ENCODE results near the gene APBA2.

APBA2 gene

GRCh38 chr15:28943146-28943545 is 57.4 kb downstream of the APBA2 start:
- no peak for TF ChIP-seq CTCF (IDR thresholded peaks at IDR 0.05; ENCODE audit: low read depth, low read length, missing control alignments)
- DNase-seq (ENCODE audit: low read depth), result no peak
- no peak overlapping the region for H3K4me3 ChIP-seq (ENCODE audit: low read depth, low read length)

- H3K4me3 ChIP-seq (ENCODE audit: low read depth, low read length), result no peak overlapping the region
- no peak for DNase-seq (ENCODE audit: low read depth)
- no peak for TF ChIP-seq CTCF (IDR thresholded peaks at IDR 0.05; ENCODE audit: low read depth, low read length, missing control alignments)
Observed at GRCh38 chr15:28943611-28944230, 57.9 kb downstream of the APBA2 start.

- DNase-seq (ENCODE audit: low read depth), result no peak
- no peak overlapping the region for H3K4me3 ChIP-seq (ENCODE audit: low read depth, low read length)
- TF ChIP-seq CTCF (IDR thresholded peaks at IDR 0.05; ENCODE audit: low read depth, low read length, missing control alignments), result no peak
Observed at GRCh38 chr15:28944286-28944685, 58.5 kb downstream of the APBA2 start.

GRCh38 chr15:28944696-28945300 is 59.0 kb downstream of the APBA2 start:
- DNase-seq (ENCODE audit: low read depth), result no peak
- no peak overlapping the region for H3K4me3 ChIP-seq (ENCODE audit: low read depth, low read length)
- TF ChIP-seq CTCF (IDR thresholded peaks at IDR 0.05; ENCODE audit: low read depth, low read length, missing control alignments), result no peak

GRCh38 chr15:28945626-28946230 is 60.0 kb downstream of the APBA2 start:
- no peak for TF ChIP-seq CTCF (IDR thresholded peaks at IDR 0.05; ENCODE audit: low read depth, low read length, missing control alignments)
- H3K4me3 ChIP-seq (ENCODE audit: low read depth, low read length), result no peak overlapping the region
- DNase-seq (ENCODE audit: low read depth), result no peak

GRCh38 chr15:28946803-28947202 is 61.0 kb downstream of the APBA2 start:
- H3K4me3 ChIP-seq (ENCODE audit: low read depth, low read length), result no peak overlapping the region
- no peak for DNase-seq (ENCODE audit: low read depth)
- no peak for TF ChIP-seq CTCF (IDR thresholded peaks at IDR 0.05; ENCODE audit: low read depth, low read length, missing control alignments)
